Karpas-422 (cell line): ENCODE measurements around the gene UBTD1. TPM values are rescaled to one million over a fixed set of nuclear protein-coding genes. Genes with fewer than 3 reads are reported as not detected.

Experiments used
- DNase-seq: peaks from one replicate; pipeline ENCODE4 v3.0.0-alpha.2; 2015
- H2AFZ ChIP-seq: fragments of 200-600 bp; sonication (generic); 2 replicates; pipeline ENCODE4 v1.6.1; 2014; ENCODE audit warnings: antibody characterized with exemption, low read length, mixed read lengths
- H3K27ac ChIP-seq: fragments of 200-600 bp; sonication (generic); 2 replicates; pipeline ENCODE4 v1.5.1; 2014; ENCODE audit warnings: mild to moderate bottlenecking, low read length, moderate library complexity
- H3K27me3 ChIP-seq: fragments of 200-600 bp; sonication (generic); 2 replicates; pipeline ENCODE4 v1.6.1; 2014; ENCODE audit warnings: low read length, mixed read lengths
- H3K36me3 ChIP-seq: fragments of 200-600 bp; sonication (generic); 2 replicates; pipeline ENCODE4 v1.6.1; 2014; ENCODE audit warnings: low read length, mixed read lengths; ENCODE audit not compliant: insufficient read depth
- H3K4me1 ChIP-seq: fragments of 200-600 bp; sonication (generic); 2 replicates; pipeline ENCODE4 v1.6.1; 2014; ENCODE audit warnings: mild to moderate bottlenecking, low read length, mixed read lengths
- H3K4me2 ChIP-seq: fragments of 200-600 bp; sonication (generic); 2 replicates; pipeline ENCODE4 v1.6.1; 2014; ENCODE audit warnings: low read length, low read depth, mild to moderate bottlenecking; ENCODE audit not compliant: poor library complexity, severe bottlenecking
- H3K4me3 ChIP-seq: fragments of 200-600 bp; sonication (generic); 2 replicates; pipeline ENCODE4 v1.5.1; 2014; ENCODE audit warnings: mild to moderate bottlenecking, antibody characterized with exemption, low read length, mixed read lengths
- H3K79me2 ChIP-seq: fragments of 200-600 bp; sonication (generic); 2 replicates; pipeline ENCODE4 v1.6.1; 2014; ENCODE audit warnings: mild to moderate bottlenecking, low read length, mixed read lengths
- H3K9ac ChIP-seq: fragments of 200-600 bp; sonication (generic); 2 replicates; pipeline ENCODE4 v1.6.0; 2014; ENCODE audit warnings: low read length
- H3K9me2 ChIP-seq: fragments of 200-600 bp; sonication (generic), shearing (Covaris generic); replicated peaks from 2 replicates; pipeline ENCODE4 v1.6.0; 2014; ENCODE audit warnings: mild to moderate bottlenecking, low read length, moderate library complexity; ENCODE audit not compliant: insufficient read depth
- H3K9me3 ChIP-seq: fragments of 300-700, 200-600 bp; sonication (generic); 2 replicates; pipeline ENCODE4 v1.6.1; 2014; ENCODE audit warnings: low read length, mixed read lengths
- H4K20me1 ChIP-seq: fragments of 200-600 bp; sonication (generic); 2 replicates; pipeline ENCODE4 v1.6.1; 2014; ENCODE audit warnings: mild to moderate bottlenecking, antibody characterized with exemption, low read length, low read depth; ENCODE audit not compliant: insufficient read depth
- total RNA-seq: library from RNA; depleted of rRNA; stranded (reverse); fragments of >200 nt; shearing (Covaris generic); gene quantifications from 2 replicates; pipeline ENCODE4 v1.2.3, GENCODE V29; 2014; ENCODE audit warnings: low replicate concordance

Gene UBTD1
- total RNA-seq, 1 experiment from 2014 or later, result 0.11 TPM

DNA sequence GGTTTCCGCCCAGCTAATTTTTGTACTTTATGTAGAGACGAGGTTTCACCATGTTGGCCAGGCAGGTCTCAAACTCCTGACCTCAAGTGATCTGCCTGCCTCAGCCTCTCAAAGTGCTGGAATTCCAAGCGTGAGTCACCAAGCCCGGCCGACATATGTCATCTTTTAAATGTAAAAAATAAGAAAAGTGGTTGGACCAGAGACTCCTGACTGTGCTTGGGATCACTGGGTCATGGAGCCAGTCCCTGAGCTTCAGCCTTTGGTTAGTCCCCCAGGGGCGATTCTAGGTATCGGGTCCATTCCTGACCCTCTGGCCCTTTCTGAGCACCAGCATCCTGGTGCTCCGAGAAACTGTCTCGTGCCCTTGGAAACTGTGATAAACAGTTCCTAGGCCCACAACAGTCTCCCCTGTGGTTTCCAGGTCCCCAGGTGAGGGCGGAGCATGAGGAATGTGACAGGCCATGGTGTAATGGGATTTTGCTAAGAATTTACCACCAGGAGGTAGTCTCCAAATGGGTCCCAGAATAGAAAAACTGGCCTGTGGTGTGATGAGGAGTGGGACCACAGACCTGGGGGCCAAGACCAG, 32.8 kb downstream of the UBTD1 start:
- Histone ChIP-seq H3K9ac (no peak overlapping the region), H3K4me2 (no peak overlapping the region), H3K36me3 (no peaks in the 10 kb centered on the region), H3K4me3 (no peak overlapping the region), H4K20me1 (no peaks in the 10 kb centered on the region), H3K27me3 (no peaks in the 10 kb centered on the region), H3K9me3 (no peaks in the 10 kb centered on the region), H3K27ac (no peak overlapping the region), H2AFZ (no peak overlapping the region), H3K4me1 (no peaks in the 10 kb centered on the region), H3K9me2 (no peaks in the 10 kb centered on the region), H3K79me2 (no peaks in the 10 kb centered on the region)
- DNase-seq, result no peak

GRCh38 chr10:97532935-97533671, 34.4 kb downstream of the UBTD1 start:
- no peak for DNase-seq
- Histone ChIP-seq H3K9ac (no peak overlapping the region), H3K4me3 (no peak overlapping the region), H3K36me3 (no peaks in the 10 kb centered on the region), H2AFZ (no peak overlapping the region), H4K20me1 (no peaks in the 10 kb centered on the region), H3K79me2 (no peaks in the 10 kb centered on the region), H3K9me3 (no peaks in the 10 kb centered on the region), H3K27me3 (no peaks in the 10 kb centered on the region), H3K4me1 (no peaks in the 10 kb centered on the region), H3K27ac (no peak overlapping the region), H3K4me2 (no peak overlapping the region), H3K9me2 (no peaks in the 10 kb centered on the region)

- no peaks in the 10 kb centered on the region for H3K4me1 ChIP-seq
- no peaks in the 10 kb centered on the region for H3K79me2 ChIP-seq
Observed at GRCh38 chr10:97533888-97534287, 35.2 kb downstream of the UBTD1 start.

DNA sequence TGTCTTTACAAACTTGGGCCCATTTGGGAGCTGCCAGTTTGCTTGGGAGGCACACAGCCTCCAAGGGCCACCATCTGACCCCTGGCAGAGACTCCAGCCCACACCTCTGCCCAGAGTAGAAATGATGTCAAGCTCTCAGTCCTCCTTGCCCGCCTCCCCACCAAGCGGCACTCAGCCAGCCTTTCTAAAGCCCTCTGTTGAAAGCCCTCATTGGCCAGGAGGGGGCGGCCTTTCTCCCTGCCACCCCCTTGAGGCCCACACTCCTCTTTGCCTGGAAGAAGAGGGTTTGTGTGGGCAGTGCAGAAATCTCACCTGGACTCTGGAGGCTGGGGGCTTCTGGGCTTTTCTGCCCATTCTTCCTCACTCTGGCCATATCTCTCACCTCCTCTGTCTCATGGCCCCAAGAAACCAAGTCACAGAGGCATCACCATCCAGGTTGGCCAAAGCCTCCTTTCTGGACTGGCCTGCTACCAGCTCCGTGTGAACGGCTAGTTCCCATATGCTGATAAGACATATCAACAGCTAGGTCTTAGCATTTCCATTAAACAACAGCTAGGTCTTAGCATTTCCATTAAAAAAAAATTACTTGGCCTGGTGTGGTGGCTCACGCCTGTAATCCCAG, 36.1 kb downstream of the UBTD1 start:
- Histone ChIP-seq H3K27ac (no peak overlapping the region), H3K9me3 (no peaks in the 10 kb centered on the region), H3K4me3 (no peak overlapping the region), H3K9ac (no peak overlapping the region), H4K20me1 (no peaks in the 10 kb centered on the region), H3K79me2 (no peaks in the 10 kb centered on the region), H3K27me3 (no peaks in the 10 kb centered on the region), H3K4me2 (no peak overlapping the region), H3K9me2 (no peaks in the 10 kb centered on the region), H3K36me3 (no peaks in the 10 kb centered on the region), H2AFZ (no peak overlapping the region), H3K4me1 (no peaks in the 10 kb centered on the region)
- DNase-seq, result peak; percentile 68

More at GRCh38 chr10:97533888-97534287, 35.2 kb downstream of the UBTD1 start:
- no peak overlapping the region for H2AFZ ChIP-seq
- no peaks in the 10 kb centered on the region for H3K9me2 ChIP-seq
- H4K20me1 ChIP-seq, result no peaks in the 10 kb centered on the region
- no peaks in the 10 kb centered on the region for H3K36me3 ChIP-seq
- no peaks in the 10 kb centered on the region for H3K9me3 ChIP-seq
- DNase-seq, result no peak
- H3K27ac ChIP-seq, result no peak overlapping the region
- H3K4me2 ChIP-seq, result no peak overlapping the region
- H3K4me3 ChIP-seq, result no peak overlapping the region
- H3K27me3 ChIP-seq, result no peaks in the 10 kb centered on the region
- no peak overlapping the region for H3K9ac ChIP-seq

- Histone ChIP-seq H3K27me3 (no peaks in the 10 kb centered on the region), H2AFZ (no peak overlapping the region), H3K9ac (no peak overlapping the region), H3K9me2 (no peaks in the 10 kb centered on the region), H3K79me2 (no peaks in the 10 kb centered on the region), H4K20me1 (no peaks in the 10 kb centered on the region), H3K36me3 (no peaks in the 10 kb centered on the region), H3K27ac (no peak overlapping the region), H3K4me3 (no peak overlapping the region), H3K4me2 (no peak overlapping the region), H3K4me1 (no peaks in the 10 kb centered on the region), H3K9me3 (no peaks in the 10 kb centered on the region)
- no peak for DNase-seq
Observed at GRCh38 chr10:97537186-97537869, 38.6 kb downstream of the UBTD1 start.

DNA sequence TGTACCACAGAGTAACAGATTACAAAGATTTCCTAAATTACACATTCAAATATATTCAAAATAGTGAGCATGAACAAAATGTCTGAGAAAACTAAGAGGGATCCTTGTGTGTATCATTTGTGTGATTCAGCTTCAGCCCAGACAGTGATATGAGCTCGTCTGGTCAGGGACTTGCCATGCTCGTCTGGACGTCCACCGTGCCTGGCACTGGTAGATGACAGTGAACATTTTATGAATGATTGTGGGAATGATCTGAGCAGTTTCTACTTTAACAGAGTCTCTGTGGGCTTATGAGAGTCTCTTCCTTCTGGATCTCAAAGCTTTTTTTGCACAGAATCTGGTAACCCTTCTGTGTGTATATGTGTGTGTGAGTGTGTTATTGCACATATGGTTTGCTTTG, 39.7 kb downstream of the UBTD1 start:
- Histone ChIP-seq H3K4me2 (no peak overlapping the region), H2AFZ (no peak overlapping the region), H3K79me2 (no peaks in the 10 kb centered on the region), H3K4me1 (no peaks in the 10 kb centered on the region; the same call in 1 of the 2 replicates), H3K9ac (no peak overlapping the region), H3K9me3 (no peaks in the 10 kb centered on the region), H3K36me3 (no peaks in the 10 kb centered on the region), H3K27ac (no peak overlapping the region), H4K20me1 (no peaks in the 10 kb centered on the region), H3K4me3 (no peak overlapping the region), H3K9me2 (no peaks in the 10 kb centered on the region), H3K27me3 (no peaks in the 10 kb centered on the region)
- no peak for DNase-seq

DNA sequence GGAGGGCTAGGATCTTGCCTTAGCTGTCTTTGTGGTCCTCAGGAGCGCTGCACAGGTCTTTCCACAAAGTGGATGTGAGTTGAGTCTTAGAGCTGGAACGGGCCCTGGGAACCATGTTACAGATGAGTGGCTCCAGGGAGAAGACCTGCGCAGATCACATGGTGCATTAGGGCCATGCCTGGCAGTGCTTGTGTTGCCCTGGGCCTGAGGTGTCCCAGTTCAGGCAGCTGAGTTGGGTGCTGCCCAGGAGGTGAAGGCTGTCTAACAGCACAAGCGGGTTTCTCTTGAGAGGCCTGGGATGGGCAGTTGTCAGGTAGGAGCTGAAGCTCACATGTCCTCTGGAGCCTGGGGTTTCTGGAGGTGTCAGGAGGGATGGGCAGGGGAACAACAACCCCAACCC, 40.1 kb downstream of the UBTD1 start:
- no peak overlapping the region for H3K4me3 ChIP-seq
- H3K27me3 ChIP-seq, result no peaks in the 10 kb centered on the region
- no peak overlapping the region for H2AFZ ChIP-seq
- DNase-seq, result no peak
- H3K9me2 ChIP-seq, result no peaks in the 10 kb centered on the region
- H3K36me3 ChIP-seq, result no peaks in the 10 kb centered on the region
- no peaks in the 10 kb centered on the region for H3K79me2 ChIP-seq
- H3K9me3 ChIP-seq, result no peaks in the 10 kb centered on the region
- no peak overlapping the region for H3K4me2 ChIP-seq
- no peak overlapping the region for H3K9ac ChIP-seq
- H4K20me1 ChIP-seq, result no peaks in the 10 kb centered on the region
- H3K27ac ChIP-seq, result no peak overlapping the region
- no peaks in the 10 kb centered on the region; the same call in 1 of the 2 replicates for H3K4me1 ChIP-seq
